Astrocyte (in vitro differentiated cells and primary cell): ENCODE results near the gene REXO1. TPM values are rescaled to one million over a fixed set of nuclear protein-coding genes. Genes with fewer than 3 reads are reported as not detected.

Experiments
- DNase-seq: peaks from one replicate; pipeline ENCODE4 v3.0.0-alpha.2; 2010; ENCODE audit warnings: low read depth
- FAIRE-seq: peaks from 2 replicates; lab custom pipeline; 2011; peaks lifted over from hg19 to GRCh38; lab: Jason Lieb, UNC
- H2AFZ ChIP-seq: 2 replicates; pipeline ENCODE4 v1.6.0; 2012; ENCODE audit warnings: low read depth, low read length, inconsistent platforms
- H3K27ac ChIP-seq: 2 replicates; pipeline ENCODE4 v1.5.1; 2011; ENCODE audit warnings: low read depth, low read length, inconsistent platforms
- H3K27me3 ChIP-seq: 2 replicates; pipeline ENCODE4 v1.6.0; 2011; ENCODE audit warnings: low read length, inconsistent platforms; ENCODE audit not compliant: insufficient read depth
- H3K36me3 ChIP-seq: 2 replicates; pipeline ENCODE4 v1.5.1; 2011; ENCODE audit warnings: low read length, inconsistent platforms; ENCODE audit not compliant: insufficient read depth
- H3K4me1 ChIP-seq: 2 replicates; pipeline ENCODE4 v1.5.1; 2011; ENCODE audit warnings: low read length, inconsistent platforms; ENCODE audit not compliant: insufficient read depth
- H3K4me2 ChIP-seq: 2 replicates; pipeline ENCODE4 v1.6.0; 2012; ENCODE audit warnings: low read length, inconsistent platforms
- H3K4me3 ChIP-seq: 2 replicates; pipeline ENCODE4 v1.5.1; 2011; ENCODE audit warnings: low read depth, mild to moderate bottlenecking, low read length, inconsistent platforms; ENCODE audit not compliant: insufficient read depth
- H3K79me2 ChIP-seq: 2 replicates; pipeline ENCODE4 v1.6.0; 2012; ENCODE audit warnings: mild to moderate bottlenecking, low read length, inconsistent platforms; ENCODE audit not compliant: insufficient read depth
- H3K9ac ChIP-seq: 2 replicates; pipeline ENCODE4 v1.6.0; 2012; ENCODE audit warnings: mild to moderate bottlenecking, low read length, inconsistent platforms
- H3K9me3 ChIP-seq: 2 replicates; pipeline ENCODE4 v1.5.1; 2012; ENCODE audit warnings: low read depth, mild to moderate bottlenecking, low read length, inconsistent platforms; ENCODE audit not compliant: insufficient read depth
- H4K20me1 ChIP-seq: 2 replicates; pipeline ENCODE4 v1.6.0; 2012; ENCODE audit warnings: low read length, inconsistent platforms; ENCODE audit not compliant: insufficient read depth
- H3K27ac Mint-ChIP-seq: one replicate; pipeline ENCODE4 v1.8.0; 2021; ENCODE audit warnings: mild to moderate bottlenecking, mixed read lengths; ENCODE audit not compliant: unreplicated experiment
- H3K27me3 Mint-ChIP-seq: one replicate; pipeline ENCODE4 v1.8.0; 2021; ENCODE audit warnings: low read depth, mixed read lengths; ENCODE audit not compliant: unreplicated experiment
- H3K36me3 Mint-ChIP-seq: one replicate; pipeline ENCODE4 v1.8.0; 2021; ENCODE audit warnings: low read depth, mixed read lengths; ENCODE audit not compliant: unreplicated experiment
- H3K4me1 Mint-ChIP-seq: one replicate; pipeline ENCODE4 v1.8.0; 2021; ENCODE audit warnings: low read depth, mixed read lengths; ENCODE audit not compliant: unreplicated experiment
- H3K4me3 Mint-ChIP-seq: one replicate; pipeline ENCODE4 v1.8.0; 2021; ENCODE audit warnings: mild to moderate bottlenecking, moderate library complexity, mixed read lengths; ENCODE audit not compliant: unreplicated experiment
- H3K9me3 Mint-ChIP-seq: one replicate; pipeline ENCODE4 v1.8.0; 2021; ENCODE audit warnings: mild to moderate bottlenecking, mixed read lengths; ENCODE audit not compliant: unreplicated experiment
- CTCF ChIP-seq: IDR thresholded peaks from 2 replicates; pipeline ENCODE4 v1.5.1; 2011; ENCODE audit warnings: low read depth, mild to moderate bottlenecking, inconsistent platforms, low read length, moderate library complexity; ENCODE audit not compliant: insufficient read depth
- EZH2 ChIP-seq: IDR thresholded peaks from 2 replicates; pipeline ENCODE4 v1.6.1; 2012; ENCODE audit warnings: mild to moderate bottlenecking, low read length, inconsistent platforms; ENCODE audit not compliant: insufficient read depth
- total RNA-seq: library from RNA; stranded (reverse); gene quantifications from 2 replicates; pipeline ENCODE4 v1.2.1, GENCODE V29; 2021

Gene REXO1
- total RNA-seq, 1 donor from 2014 or later = 35.5 TPM

GRCh38 chr19:1823020-1823419, 25.3 kb downstream of the REXO1 start:
- no peak overlapping the region for H3K4me3 Mint-ChIP-seq
- no peak overlapping the region for H3K9ac ChIP-seq
- H3K27me3 ChIP-seq = no peaks in the 10 kb centered on the region
- FAIRE-seq = no peak
- H3K4me2 ChIP-seq = no peak overlapping the region
- no peaks in the 10 kb centered on the region for H3K9me3 ChIP-seq
- H3K36me3 Mint-ChIP-seq = no peaks in the 10 kb centered on the region
- no peaks in the 10 kb centered on the region for H3K27me3 Mint-ChIP-seq
- H2AFZ ChIP-seq = no peak overlapping the region
- peaks cover 15% of the 10 kb centered on the region for H3K79me2 ChIP-seq
- H4K20me1 ChIP-seq = peaks cover 29% of the 10 kb centered on the region
- H3K36me3 ChIP-seq = no peaks in the 10 kb centered on the region
- no peaks in the 10 kb centered on the region for H3K9me3 Mint-ChIP-seq
- peaks cover 2% of the 10 kb centered on the region for H3K4me1 ChIP-seq
- no peak overlapping the region for H3K27ac Mint-ChIP-seq
- H3K27ac ChIP-seq = no peak overlapping the region
- H3K4me1 Mint-ChIP-seq = peaks cover 4% of the 10 kb centered on the region
- no peak overlapping the region for H3K4me3 ChIP-seq
- no peak for DNase-seq
- TF ChIP-seq EZH2 = no peak
- TF ChIP-seq CTCF = no peak

- no peak overlapping the region for H3K4me2 ChIP-seq
- Mint-ChIP-seq H3K4me1 (peaks cover 4% of the 10 kb centered on the region), H3K4me3 (no peak overlapping the region), H3K27me3 (no peaks in the 10 kb centered on the region), H3K9me3 (no peaks in the 10 kb centered on the region), H3K27ac (no peak overlapping the region), H3K36me3 (no peaks in the 10 kb centered on the region)
- H3K4me3 ChIP-seq = no peak overlapping the region
- no peak for DNase-seq
- peaks cover 15% of the 10 kb centered on the region for H3K79me2 ChIP-seq
- H3K9me3 ChIP-seq = no peaks in the 10 kb centered on the region
- H3K27ac ChIP-seq = no peak overlapping the region
- no peak for FAIRE-seq
- H3K36me3 ChIP-seq = no peaks in the 10 kb centered on the region
- peaks cover 2% of the 10 kb centered on the region for H3K4me1 ChIP-seq
- H3K27me3 ChIP-seq = no peaks in the 10 kb centered on the region
- TF ChIP-seq CTCF (no peak), EZH2 (no peak)
- peaks cover 26% of the 10 kb centered on the region for H4K20me1 ChIP-seq
- no peak overlapping the region for H3K9ac ChIP-seq
- H2AFZ ChIP-seq = no peak overlapping the region
Measured at GRCh38 chr19:1822210-1822609, 26.1 kb downstream of the REXO1 start.

- Histone ChIP-seq H3K9ac (no peak overlapping the region), H3K27ac (no peak overlapping the region), H3K4me1 (no peaks in the 10 kb centered on the region), H3K36me3 (no peaks in the 10 kb centered on the region), H3K4me2 (no peak overlapping the region), H3K79me2 (peaks cover 10% of the 10 kb centered on the region), H3K27me3 (no peaks in the 10 kb centered on the region), H3K4me3 (no peak overlapping the region), H3K9me3 (no peaks in the 10 kb centered on the region), H4K20me1 (peaks cover 14% of the 10 kb centered on the region), H2AFZ (no peak overlapping the region)
- FAIRE-seq (no peak), DNase-seq (no peak)
- Mint-ChIP-seq H3K36me3 (no peaks in the 10 kb centered on the region), H3K9me3 (no peaks in the 10 kb centered on the region), H3K27me3 (no peaks in the 10 kb centered on the region), H3K4me1 (no peaks in the 10 kb centered on the region), H3K4me3 (no peak overlapping the region), H3K27ac (no peak overlapping the region)
- TF ChIP-seq CTCF (no peak), EZH2 (no peak)
Measured at GRCh38 chr19:1819341-1820255, 28.7 kb downstream of the REXO1 start.
